K562 (cell line): ENCODE results near the gene AGXT.

Source experiments
- SMC3 ChIP-seq: conservative IDR thresholded peaks from 2 replicates; pipeline ENCODE4 v1.6.1; 2011; ENCODE audit warnings: low read depth, low read length, improper control_type of control experiment; ENCODE audit not compliant: insufficient read depth
- USF2 ChIP-seq: sonication (generic); formaldehyde crosslinking; IDR thresholded peaks from 2 replicates; pipeline ENCODE4 v1.5.0; 2020; ENCODE audit warnings: missing genetic modification reagents

GRCh38 chr2:240912878-240913809 is 44.5 kb downstream of the AGXT start:
- TF ChIP-seq USF2 (CRISPR knock-in tag) (no peak), SMC3 (no peak)
